Glomerular endothelial cell (primary cell): ENCODE results near the gene WAPL. TPM values are rescaled to one million over a fixed set of nuclear protein-coding genes. Genes with fewer than 3 reads are reported as not detected.
"Not testable (repeated sequence)": the region's sequence is repeated elsewhere in the genome, so short reads cannot be mapped to it uniquely, and the experiment has no call there.

Experiments
- DNase-seq: peaks from one replicate; pipeline ENCODE4 v3.0.0-alpha.2; 2011; ENCODE audit warnings: low read depth, low spot score; ENCODE audit errors: extremely low read depth
- total RNA-seq: library from RNA; depleted of rRNA; stranded (reverse); fragments of >200 nt; gene quantifications from 2 replicates; pipeline ENCODE4 v1.2.3, GENCODE V29; 2015

The WAPL gene
- total RNA-seq, 1 donor from 2014 or later: 29.1 TPM

DNA sequence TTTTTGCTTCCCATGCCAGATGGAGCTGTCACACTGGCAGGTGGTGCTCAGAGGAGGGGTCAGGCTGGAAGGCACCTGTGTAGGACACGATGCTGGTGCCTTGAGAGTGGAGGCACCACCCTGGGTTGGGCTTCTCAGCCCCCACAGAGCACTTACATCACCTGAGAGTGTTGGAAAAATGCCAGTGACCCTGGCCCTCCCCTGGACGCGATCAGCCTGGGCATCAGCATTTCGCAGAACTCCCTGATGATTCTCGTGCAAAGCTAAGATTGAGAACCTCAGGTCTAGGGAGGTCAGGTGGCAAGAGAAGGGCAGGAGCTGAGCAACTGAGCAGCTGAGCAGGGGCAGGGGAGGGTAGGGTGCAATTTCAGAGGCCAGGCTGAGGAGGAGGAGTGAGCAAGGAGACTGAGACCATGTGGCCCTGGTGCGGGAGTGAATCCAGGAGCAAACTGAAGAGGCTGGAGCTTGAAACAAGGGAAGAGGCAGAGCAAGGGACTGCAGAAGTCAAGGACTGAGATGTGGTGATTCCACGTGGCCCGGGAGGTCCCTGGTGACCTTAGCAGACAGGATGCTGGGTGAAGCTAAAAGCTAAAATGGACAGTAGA, 130.3 kb downstream of the WAPL start:
- no peak for DNase-seq

- no peak for DNase-seq
Observed at GRCh38 chr10:86390337-86391120, 131.1 kb downstream of the WAPL start.

DNA sequence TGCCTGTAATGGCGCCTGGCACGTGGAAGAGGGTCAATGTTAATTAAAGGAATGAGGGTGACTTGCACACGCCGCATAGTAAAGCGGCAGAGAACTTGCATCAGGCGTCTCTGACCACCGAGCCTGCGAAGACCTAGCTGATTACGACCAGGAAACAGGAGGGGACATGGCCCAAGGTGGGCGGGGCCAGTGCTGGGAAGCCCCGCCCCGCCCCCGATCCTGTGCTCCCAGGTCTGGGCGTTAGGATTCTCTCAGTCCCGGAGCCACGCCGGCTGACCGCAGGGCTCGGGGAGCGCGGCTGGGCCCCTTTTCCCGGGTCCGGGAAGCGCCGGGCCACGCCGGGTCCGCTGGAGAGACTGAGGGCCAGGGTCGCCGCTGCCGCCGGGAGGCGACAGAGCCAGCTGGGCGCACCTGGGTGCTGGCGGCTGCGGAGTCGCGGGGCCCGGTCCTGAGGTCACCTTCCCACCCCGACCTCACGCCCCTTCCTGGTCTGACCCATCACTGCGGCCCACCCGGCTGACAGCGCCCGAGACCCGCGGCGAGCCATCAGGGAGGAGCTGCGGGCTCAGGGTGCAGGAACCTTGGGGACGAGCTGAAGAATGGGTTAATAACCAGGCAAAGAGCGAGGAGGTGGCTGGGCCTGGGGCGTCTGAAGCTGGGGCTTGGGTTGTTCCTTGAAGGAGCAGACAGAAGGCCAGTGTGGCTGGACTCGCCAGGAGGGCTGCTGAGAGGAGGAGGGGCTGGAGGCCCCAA, 132.0 kb downstream of the WAPL start:
- no peak for DNase-seq

- not testable (repeated sequence) for DNase-seq
Observed at GRCh38 chr10:86389109-86389440, 132.5 kb downstream of the WAPL start.

DNA sequence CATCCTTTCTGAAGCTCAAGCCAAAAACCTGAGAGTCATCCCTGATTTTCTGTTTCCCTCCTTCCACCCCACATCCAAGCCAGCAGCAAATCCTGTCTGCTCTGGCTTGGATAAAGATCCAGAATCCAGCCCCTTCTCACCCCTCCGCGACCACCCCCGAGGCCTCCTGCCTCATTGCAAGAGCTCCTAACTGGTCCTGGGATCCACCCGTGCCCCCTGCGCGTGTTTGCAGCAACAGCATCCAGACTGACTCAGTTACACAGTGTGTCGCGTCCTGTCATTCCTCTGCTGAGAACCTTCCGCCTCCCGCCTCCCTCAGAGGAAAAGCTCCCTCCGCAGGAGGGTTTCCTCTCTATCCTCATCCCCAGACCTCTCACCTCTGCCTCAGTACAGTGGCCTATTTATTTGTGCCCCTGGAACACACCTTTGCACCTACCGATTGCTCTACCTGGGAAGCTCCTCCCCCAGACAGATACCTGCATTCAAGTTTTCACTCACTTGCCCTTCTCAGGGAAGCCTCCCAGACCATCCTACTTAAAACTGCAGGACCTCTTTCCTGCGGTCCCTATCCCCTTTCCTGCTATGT, 133.4 kb downstream of the WAPL start:
- DNase-seq: no peak

GRCh38 chr10:86387178-86387794, 134.3 kb downstream of the WAPL start:
- no peak for DNase-seq

DNA sequence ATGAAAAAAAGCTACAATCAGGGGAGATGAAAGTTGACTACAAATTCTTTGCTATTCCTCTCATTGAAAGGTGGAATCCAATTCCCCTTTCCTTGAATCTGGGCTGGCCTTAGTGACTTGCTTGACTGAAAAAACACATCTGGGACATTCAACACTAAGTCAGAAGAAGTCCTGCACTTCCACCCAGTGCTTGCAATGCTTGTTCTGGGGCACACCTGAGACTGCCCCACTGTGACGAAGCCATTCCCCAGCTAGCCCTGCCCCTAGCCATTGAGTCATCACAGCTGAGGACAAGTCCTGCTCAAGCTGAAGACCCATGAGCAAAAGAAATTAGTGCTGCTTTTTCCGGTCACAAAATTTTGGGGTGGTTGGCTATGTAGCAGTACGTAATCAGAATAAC, 135.8 kb downstream of the WAPL start:
- DNase-seq: no peak

Other genes with a start within 250 kb of the WAPL start
- 0.12 and 0.34 TPM in 2 replicates for gene GRID1, start 155.0 kb downstream of the WAPL start, total RNA-seq
- not detected in 2 replicates for gene OPN4, start 132.8 kb upstream of the WAPL start, total RNA-seq
- gene LDB3, start 146.7 kb upstream of the WAPL start, total RNA-seq: not detected in 2 replicates
- gene BMPR1A, start 234.8 kb upstream of the WAPL start, total RNA-seq: 2.8 and 5.6 TPM in 2 replicates